ENCODE results near the gene LRMDA.

LRMDA gene

DNA sequence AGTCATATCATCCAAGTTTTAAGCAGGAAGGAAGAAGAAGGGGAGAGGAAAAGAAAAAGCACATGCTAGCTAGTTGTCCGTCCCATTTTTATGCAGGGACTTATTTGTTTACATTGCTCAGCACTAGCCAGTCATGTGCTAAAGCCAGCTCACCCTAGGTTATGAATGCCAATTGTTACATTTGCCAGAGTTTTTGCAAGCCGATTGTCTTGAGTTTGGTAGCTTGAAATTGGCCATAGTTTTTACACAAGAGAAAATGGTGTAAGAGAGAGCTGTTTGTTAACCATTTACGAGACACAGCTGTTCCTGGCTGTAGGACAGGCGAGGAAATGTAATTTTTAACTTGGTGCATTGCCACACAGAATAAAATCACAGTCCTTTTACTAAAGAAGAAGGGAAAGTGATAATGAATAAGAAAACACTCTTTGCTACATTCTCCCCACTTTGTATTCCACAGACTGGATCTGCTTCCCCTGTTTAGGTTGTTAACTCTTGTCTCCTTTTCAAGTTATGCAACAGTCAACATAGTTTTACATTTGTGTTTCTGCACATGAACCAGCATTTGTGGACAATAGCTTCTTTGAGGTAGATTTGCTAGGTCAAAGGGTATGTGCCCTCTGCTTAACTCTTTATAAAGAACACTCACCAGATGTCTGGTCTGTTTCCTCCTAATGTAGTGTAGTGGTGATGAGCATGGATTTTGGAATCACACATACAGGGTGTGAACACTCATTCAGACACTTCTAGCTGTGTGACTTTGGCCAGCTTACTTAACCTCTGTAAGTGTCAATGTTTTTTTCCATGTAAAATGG, 357.2 kb downstream of the LRMDA start:
- DNase-seq: no peak

DNA sequence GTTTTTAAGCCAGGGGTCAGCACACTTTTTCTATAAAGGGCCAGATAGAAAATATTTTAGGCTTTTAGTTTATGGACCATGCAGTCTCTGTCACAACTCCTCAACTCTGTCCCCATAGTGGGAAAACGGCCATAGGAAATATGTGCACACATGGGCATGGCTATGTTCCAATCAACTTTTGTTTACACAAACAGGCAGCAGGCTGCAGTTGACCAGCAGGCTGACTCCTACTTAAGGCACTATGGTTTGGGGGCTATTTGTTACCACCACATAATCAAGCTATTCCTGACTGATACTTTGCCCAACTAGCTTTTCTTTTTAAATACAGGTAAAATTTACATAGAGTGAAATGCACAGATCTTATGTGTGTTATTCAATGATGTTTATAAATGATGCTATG, 362.4 kb downstream of the LRMDA start:
- no peak for DNase-seq

DNA sequence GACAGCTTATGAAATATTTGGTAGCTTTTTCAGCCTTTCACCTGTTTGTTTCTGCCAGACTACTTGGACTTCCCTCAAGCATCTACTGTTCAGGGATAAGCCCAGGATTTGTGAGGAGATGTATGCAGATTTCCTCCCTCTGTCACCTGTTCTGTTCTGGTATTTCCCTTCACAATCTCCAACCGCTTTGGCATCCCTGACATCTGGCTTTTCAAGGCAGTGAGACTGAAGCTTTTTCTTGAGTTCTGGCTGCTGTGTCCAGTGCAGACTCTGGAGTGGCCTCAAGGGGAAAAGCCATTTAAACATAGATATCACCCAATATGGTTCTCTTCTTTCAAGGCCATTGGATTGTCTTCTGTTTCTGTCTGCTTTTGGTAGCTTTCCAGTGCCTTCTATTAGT, 369.7 kb downstream of the LRMDA start:
- no peak for DNase-seq

DNA sequence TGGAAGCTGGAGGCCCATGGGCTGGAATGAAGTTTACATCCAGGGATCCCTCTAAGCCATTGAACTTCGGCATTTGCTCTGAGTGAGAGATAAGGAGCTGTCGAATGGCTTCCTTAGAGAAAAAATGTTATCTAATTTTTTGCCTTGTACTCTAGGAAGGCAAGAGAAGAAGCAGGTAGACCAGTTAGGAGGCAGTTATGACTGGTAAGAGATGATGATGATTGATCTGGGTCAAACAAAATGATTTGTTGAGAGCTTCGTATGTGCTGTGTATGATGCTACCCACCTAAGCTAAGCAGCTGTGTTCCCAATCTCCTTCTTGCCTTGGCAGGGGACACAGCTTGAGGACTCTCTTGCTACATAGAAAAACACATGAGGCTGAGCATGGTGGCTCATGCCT, 370.2 kb downstream of the LRMDA start:
- DNase-seq: no peak

DNA sequence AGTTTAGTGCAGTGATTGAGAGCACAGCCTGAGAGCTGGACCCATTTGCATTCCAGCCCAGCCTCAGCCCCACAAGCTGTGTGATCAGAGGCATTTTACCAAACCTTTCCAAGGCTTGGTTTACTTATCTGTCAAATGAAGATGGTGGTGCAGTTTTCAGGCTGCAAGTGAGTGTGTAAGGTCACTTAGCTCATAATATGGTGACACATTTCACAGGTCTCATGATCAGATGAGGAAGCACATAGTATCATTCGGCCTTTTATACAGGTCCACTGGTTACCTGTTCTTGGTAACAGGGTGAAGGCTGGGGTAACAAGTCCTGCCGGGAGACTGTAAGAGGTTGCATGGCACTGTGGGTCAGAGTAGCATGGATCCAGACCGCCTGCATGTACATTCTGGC, 371.7 kb downstream of the LRMDA start:
- no peak for DNase-seq

DNA sequence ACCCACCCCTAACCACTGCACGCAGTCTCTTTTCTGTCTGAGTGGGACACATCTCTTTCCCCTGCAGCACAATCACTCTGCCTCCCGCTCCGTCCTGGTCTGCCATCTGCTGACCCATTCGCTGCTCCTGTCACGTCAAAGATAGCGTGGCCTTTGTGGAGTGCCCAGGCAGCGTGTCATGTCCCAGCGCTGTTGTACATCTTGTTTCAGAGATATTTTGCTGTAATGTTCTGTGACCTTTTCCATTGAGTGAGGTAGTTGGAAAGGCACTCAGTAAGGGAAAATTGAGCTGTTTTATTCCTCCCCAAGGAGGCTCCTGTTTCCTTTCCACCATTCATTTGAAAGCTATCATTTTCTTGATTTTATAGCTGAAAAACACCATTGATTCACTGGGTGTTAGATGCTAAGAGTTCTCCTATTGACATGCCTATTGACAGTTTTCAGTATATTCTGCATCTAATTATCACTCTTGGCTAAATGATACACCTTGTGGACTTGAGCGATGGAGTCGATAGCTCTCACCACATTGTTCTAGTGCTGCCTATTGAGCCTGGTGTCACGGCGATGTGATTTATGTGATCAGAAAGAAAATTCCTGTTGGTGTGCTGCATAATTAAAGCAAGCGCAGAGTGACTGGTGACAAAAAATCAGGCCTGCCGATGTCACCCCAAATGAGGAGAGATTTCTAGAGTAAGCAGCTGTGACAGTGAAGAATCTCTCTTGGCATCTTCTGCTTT, 372.6 kb downstream of the LRMDA start:
- DNase-seq: no peak

DNA sequence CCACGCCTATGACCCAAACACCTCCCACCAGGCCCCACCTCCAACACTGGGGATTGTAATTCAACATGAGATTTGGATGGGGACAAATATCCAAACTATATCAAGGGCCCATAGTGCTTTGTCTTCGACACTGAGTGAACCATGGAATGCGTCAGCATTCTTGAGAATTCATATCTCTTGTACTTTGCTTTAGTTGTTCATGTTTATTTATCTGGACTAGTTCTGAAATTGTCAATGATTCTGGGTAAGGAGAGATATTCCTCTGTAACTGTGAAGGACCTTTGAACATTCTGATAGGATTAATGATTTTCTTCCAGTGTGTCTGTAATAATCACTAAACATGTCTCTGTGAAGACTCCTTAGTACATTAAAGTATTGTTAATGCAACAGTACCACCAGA, 374.8 kb downstream of the LRMDA start:
- DNase-seq: no peak

DNA sequence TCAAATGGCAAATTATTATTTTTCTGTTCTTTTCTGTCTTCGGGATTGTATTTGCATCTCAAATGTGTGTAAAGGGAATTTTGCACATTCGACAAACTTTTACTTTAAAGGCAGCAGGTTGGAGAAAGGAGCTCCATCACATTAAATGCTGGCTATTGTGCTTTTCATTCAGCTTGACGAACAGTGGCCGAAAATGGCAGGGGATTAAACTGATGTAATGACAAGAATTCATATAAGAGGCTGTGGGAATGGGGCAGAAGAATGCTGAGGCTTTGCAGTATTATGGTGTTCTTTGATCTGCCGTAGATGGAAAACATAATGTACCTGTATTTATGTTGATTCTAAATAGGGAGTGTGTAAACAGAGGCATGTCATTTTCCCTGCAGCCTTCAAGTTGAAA, 376.0 kb downstream of the LRMDA start:
- DNase-seq: no peak

DNA sequence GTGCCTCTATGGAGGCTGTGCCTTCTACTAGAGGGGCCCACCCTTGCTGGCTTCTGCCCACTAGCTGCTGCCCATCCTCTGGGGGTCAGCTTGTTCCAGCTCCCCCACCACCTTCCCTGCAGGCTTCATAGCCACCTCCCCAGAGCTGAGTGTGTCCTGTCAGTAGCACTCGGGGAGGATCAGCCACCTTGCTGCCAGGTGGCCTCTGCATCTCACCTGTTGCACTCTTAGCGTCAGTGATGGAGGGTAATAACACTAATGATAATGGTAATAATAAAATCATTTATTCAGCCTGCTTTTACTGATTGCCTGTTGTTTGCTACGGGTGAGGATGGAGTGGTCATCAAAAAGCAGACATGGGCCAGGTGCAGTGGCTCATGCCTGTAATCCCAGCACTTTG, 377.6 kb downstream of the LRMDA start:
- DNase-seq: no peak

DNA sequence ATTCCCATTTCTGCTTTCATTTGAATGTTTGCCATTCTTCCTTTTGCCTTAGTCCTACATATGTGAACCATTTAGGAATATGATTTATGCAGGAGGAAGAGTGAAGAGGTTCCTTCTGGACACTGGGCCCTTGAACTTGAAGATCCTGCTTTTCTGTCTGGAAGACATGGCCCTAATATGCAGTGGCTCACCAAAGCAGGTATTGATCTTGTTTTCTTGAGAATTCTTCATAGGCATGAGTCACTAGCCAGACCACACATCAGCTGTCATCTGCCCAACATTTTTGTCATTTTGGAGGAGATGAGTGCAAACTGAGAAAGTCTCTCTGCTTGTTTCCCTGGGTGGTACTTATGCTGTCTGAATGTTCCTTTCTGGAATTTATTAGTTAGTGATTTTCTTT, 382.6 kb downstream of the LRMDA start:
- DNase-seq: no peak

DNA sequence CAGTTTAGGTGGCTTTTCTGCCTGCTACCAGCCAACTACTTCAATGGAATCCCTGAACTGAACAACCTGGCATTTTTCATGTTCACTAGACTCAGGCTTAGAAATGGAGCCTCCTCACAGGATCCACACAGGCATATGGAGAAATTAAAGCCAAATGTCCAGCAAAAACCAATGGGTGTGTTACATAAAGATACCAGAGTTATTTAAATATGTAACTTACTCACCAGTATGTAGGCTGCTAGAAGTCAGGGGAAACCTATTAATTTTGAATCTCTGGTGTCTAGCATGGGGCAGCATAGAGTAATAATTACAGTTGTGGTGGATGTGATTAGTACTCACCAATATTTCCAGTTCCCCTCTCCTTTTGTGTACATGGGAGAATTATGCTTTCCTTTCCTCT, 383.6 kb downstream of the LRMDA start:
- no peak for DNase-seq

DNA sequence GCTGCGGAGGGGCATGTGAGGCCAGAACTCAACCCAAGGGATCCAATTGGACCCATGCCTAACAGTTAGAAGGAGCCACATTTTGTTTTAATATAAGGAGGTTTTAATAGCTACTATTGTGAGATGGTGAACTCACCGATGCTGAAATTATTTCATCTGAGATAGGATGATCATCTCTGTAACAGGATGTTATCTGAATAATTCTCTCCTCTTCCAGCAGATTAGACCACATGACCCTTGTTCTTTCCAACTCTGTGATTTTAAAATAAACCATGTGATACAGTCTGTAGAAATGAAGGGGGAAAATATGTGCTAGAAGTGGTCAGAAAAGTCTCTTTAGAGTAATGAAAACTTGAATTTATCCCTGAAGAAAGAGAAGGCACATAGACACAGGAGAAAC, 385.8 kb downstream of the LRMDA start:
- DNase-seq: no peak

DNA sequence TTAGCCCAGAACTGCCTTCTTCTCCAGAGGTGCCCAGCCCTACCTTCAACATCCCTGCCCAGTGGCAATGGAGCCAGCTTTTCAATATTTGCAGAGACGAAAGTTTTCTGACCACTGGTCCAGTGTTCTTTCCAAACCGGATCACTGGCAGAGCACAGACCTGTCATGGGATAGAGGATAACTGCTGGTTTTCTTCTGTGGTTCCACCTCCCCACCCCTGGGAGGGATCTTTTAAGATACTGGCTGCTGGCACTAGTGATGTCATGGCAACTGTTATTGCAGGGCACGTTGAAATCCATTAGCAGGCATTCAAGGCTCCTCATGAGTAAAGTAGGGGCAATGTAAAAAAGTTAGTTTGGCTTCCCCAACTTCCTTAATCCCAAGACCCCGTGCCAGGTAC, 387.1 kb downstream of the LRMDA start:
- DNase-seq: no peak

DNA sequence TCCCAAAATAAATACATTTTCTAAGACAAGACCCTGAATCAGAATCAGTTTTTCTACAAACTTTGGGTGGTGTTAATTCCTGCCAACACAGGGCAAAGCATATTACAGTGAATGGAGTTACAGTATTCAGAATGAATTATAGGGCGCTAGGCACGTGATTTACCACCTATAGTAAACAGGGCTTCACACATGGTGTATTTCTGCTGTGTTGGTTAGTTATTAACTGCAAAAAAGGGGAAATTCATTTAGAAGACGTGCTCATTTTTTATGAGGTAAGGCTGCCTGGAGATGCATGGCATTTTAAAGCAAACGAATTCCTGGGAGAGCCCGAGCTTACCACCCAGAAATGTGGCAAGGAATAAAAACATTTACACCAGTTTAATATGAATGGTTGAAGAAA, 393.8 kb downstream of the LRMDA start:
- DNase-seq: no peak

DNA sequence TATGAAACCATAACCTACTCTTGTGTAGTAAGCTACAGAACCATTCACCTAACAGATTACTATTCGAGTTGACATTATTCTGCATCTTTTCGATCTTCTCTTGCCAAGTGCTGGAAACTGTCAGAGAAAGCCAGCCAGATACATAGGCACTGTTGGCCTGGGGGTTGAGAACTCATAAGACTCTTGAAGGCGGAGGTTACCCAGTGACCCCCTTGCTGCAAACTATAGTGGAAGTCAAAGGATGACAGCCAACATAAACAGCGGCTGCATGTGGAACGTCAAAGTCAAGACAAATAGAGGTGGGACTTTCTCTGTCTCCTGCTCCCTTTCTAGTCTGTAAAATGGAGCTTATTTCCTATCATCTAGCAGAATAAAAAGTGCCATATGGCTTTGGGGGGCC, 394.2 kb downstream of the LRMDA start:
- no peak for DNase-seq

DNA sequence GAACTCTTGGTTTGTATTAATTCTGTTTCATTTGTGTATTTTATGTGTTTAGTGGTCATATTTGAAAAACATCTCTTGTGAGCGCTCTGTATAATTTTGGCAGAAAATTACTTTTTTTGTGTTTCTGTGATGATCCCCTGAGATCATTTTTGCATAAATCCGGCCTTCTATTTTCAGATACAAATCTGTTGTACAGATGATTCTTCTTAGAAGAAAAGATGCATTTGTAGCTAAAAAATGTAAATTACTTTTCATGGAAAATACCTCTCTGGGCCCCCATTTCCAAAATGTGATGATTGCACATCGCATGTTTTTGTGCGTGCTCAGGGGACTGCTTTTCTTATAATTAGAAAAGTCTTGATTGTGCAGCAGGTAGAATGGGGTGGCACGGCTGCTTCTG, 395.4 kb downstream of the LRMDA start:
- no peak for DNase-seq

DNA sequence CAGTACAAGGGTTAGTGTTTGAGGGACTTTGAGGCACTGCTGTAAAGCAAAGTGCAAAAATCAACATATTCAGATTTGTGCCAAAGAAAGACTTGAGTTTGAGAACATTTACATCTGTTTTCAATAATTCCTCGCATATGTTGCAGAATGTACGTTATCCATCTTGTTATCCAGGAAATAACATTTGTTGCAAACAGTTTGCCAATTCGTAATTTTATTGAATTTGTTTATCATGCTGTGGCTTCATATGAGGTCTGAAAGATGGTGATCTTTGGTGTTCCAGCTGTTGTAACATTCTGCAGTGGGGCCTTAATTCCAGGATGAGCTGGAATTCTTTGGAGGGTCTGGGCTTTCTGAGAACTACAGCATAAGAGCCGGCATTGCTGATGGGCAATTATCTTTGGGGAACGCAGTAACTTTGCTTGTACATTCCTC, 396.2 kb downstream of the LRMDA start:
- DNase-seq: no peak

DNA sequence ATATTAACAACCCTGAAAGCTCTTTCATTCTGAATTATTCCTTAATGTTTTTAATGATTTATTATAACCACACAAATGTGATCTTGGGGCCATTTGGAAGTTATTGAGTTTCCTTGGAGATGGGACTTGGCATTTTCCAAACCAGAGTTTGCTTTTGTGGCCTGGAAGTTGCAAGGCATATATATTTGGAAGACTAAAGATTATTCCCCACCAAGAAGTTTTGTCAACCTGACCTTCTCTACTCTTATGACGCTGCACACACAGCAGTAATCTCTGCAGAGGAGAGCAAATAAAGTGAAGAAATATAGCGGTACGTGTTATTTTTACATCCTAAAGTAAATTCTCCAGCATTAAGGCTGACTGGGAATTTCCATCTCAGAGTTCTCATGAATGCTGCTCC, 397.0 kb downstream of the LRMDA start:
- no peak for DNase-seq

DNA sequence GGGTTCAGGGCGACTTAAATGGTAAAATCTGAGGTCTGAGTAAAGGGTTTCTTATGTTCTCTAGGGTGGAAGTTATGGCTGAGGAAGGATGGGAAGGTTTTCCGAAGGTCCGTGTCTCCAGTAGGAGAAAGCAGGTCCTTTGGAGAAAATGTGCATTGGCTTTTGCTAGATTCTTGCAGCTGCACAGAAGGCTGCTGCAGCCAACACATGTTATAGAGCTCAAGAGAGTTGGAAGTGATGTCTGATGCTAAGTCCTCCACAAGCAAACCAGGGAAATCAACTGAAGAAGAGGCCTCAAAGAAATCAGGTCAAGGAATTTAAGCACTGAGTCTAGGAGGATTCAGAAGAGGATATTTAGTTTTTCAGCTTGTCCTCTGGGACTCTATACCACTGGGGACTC, 404.6 kb downstream of the LRMDA start:
- DNase-seq: no peak

DNA sequence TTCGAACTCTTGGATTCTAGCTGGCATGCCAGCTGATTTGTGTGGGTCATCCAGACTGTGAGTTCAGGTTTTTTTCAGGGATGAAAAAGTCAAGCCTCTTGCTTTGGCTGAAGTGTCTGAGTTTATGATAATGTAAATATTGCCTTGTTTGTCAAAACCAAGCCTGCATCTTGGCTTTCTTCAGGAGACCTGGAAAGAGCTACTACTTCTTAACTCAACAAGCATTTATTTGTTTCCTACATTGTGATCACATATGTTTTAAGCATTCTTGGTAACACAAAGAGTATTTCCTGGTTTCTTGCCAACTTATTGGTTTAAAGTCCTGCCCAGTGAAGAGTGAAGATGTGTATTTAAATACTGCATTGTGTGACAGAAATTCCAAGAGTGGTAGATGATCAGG, 407.1 kb downstream of the LRMDA start:
- DNase-seq: no peak

DNA sequence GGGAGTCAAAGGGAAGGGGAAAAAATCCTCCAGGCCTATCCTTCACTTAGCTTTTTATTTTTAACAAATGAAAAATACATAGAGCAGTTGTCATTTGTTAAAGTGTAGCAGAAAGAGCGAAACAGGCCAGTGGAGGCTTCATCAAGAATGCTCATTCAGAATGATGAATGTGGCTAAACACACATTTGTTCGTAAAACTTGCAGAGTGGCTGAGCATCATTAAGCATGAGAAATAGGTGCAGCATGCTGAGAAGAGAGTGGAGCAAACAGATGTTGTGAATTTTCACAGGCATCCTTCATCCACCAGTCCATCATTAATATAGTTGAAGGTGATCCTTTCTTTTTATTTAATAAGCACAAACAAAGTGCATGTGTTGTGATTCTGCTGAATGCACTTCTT, 407.6 kb downstream of the LRMDA start:
- DNase-seq: no peak

DNA sequence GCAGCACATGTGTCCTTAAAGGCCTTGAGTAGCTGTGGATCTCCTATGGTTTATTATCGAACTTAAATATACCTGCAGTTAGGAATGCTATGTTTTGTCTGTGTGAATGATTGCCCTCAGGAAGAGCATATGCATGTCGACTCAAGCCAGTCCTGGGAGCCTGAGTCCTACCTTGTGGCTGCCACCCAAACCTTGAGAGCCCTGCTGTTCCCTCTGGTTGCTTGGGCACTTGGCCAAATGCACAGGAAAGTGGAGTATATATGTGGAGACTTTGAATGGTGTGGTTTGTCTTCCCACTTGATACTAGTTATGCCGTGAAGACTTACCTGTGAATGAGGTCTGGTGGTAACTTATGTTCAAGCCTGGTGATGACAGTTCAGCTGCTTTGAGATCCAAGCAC, 409.8 kb downstream of the LRMDA start:
- DNase-seq: no peak

DNA sequence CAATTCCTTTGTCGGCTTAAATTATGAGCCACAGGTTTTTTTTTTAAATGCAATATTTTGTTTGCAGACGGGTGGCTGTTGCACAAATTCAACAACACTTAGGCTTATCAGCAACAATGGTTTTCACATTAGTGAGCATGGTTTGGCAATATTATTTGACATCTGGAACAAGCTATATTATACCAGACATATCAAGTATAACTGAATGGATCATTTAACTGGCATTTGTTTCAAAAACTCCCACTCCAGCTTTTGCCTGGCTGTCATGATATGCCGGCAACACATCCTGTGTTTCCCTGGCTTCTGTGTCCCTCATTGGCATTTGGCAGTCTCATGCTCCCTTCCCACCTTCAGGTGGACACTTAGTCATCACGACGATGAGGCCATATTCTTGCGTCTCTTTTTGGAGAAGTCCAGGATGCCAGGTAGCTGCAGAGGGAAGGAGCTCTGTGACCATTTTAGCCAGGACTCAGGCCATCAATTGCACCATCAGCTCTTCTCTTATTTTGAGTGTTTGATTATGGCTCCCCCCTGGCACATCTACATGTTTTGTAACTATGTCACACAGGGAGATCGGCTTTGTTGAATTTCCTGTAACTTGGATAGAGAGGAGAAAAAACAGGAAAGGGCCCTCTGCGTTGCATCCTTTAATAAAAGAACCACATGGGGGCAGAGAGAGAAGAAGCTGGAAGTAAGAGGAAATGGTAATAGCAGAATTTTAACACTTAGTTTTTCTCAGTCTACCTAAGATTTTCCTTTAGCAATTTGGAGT, 413.9 kb downstream of the LRMDA start:
- DNase-seq: no peak

DNA sequence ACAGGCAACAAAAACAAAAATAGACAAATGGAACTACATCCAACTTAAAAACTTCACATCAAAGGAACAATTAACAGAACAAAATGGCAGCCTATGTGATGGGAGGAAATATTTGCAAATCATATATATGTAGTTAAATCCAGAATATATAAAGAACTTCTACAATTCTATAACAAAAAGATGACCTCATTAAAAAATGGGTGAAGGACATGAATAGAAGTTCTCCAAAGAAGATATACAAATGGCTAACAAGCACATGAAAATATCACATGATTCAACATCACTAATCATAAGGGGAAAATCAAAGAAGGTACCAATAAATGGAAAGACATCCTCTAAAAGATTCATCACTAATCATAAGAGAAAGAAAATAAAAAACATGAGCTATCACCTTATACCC, 416.1 kb downstream of the LRMDA start:
- no peak for DNase-seq
